ENCODE results near the gene ADGRL3.

The ADGRL3 gene

GRCh38 chr4:62023633-62024032, 823.5 kb downstream of the ADGRL3 start:
- DNase-seq, result no peak

- DNase-seq, result no peak
Observed at GRCh38 chr4:62028745-62029144, 828.6 kb downstream of the ADGRL3 start.

GRCh38 chr4:62030958-62031357, 830.8 kb downstream of the ADGRL3 start:
- DNase-seq, result no peak

- DNase-seq, result no peak
Observed at GRCh38 chr4:62037571-62037970, 837.4 kb downstream of the ADGRL3 start.

- no peak for DNase-seq
Observed at GRCh38 chr4:62051332-62051731, 851.2 kb downstream of the ADGRL3 start.

GRCh38 chr4:62053974-62054373, 853.8 kb downstream of the ADGRL3 start:
- no peak for DNase-seq

GRCh38 chr4:62057031-62057430, 856.9 kb downstream of the ADGRL3 start:
- DNase-seq, result no peak

- no peak for DNase-seq
Observed at GRCh38 chr4:62058571-62058970, 858.4 kb downstream of the ADGRL3 start.

- DNase-seq, result no peak
Observed at GRCh38 chr4:62070291-62070852, 870.2 kb downstream of the ADGRL3 start.

GRCh38 chr4:62075089-62075488, 875.0 kb downstream of the ADGRL3 start:
- DNase-seq, result no peak

- no peak for DNase-seq
Observed at GRCh38 chr4:62075521-62075920, 875.4 kb downstream of the ADGRL3 start.

- DNase-seq, result no peak
Observed at GRCh38 chr4:62077406-62077805, 877.3 kb downstream of the ADGRL3 start.

GRCh38 chr4:62080431-62080830, 880.3 kb downstream of the ADGRL3 start:
- DNase-seq, result no peak

- DNase-seq, result no peak
Observed at GRCh38 chr4:62087706-62088105, 887.6 kb downstream of the ADGRL3 start.

- no peak for DNase-seq
Observed at GRCh38 chr4:62093735-62094134, 893.6 kb downstream of the ADGRL3 start.

- no peak for DNase-seq
Observed at GRCh38 chr4:62096881-62097280, 896.8 kb downstream of the ADGRL3 start.

- DNase-seq, result no peak
Observed at GRCh38 chr4:62115216-62115615, 915.1 kb downstream of the ADGRL3 start.

- DNase-seq, result no peak
Observed at GRCh38 chr4:62117886-62118285, 917.8 kb downstream of the ADGRL3 start.

- no peak for DNase-seq
Observed at GRCh38 chr4:62118558-62118957, 918.4 kb downstream of the ADGRL3 start.

- DNase-seq, result no peak
Observed at GRCh38 chr4:62119195-62119594, 919.1 kb downstream of the ADGRL3 start.

- DNase-seq, result no peak
Observed at GRCh38 chr4:62126064-62126732, 926.1 kb downstream of the ADGRL3 start.
